Measurements from ENCODE around the gene ZNF226. TPM values are rescaled to one million over a fixed set of nuclear protein-coding genes. Genes with fewer than 3 reads are reported as not detected.

ZNF226 gene
- total and polyA plus RNA-seq, 9 of the 15 experiments (the other 6 are each of a cell fraction or from before 2014, with no cell fraction given): 6.2 to 19.4 (median 9.3) TPM

- TF ChIP-seq, protein P1, sequence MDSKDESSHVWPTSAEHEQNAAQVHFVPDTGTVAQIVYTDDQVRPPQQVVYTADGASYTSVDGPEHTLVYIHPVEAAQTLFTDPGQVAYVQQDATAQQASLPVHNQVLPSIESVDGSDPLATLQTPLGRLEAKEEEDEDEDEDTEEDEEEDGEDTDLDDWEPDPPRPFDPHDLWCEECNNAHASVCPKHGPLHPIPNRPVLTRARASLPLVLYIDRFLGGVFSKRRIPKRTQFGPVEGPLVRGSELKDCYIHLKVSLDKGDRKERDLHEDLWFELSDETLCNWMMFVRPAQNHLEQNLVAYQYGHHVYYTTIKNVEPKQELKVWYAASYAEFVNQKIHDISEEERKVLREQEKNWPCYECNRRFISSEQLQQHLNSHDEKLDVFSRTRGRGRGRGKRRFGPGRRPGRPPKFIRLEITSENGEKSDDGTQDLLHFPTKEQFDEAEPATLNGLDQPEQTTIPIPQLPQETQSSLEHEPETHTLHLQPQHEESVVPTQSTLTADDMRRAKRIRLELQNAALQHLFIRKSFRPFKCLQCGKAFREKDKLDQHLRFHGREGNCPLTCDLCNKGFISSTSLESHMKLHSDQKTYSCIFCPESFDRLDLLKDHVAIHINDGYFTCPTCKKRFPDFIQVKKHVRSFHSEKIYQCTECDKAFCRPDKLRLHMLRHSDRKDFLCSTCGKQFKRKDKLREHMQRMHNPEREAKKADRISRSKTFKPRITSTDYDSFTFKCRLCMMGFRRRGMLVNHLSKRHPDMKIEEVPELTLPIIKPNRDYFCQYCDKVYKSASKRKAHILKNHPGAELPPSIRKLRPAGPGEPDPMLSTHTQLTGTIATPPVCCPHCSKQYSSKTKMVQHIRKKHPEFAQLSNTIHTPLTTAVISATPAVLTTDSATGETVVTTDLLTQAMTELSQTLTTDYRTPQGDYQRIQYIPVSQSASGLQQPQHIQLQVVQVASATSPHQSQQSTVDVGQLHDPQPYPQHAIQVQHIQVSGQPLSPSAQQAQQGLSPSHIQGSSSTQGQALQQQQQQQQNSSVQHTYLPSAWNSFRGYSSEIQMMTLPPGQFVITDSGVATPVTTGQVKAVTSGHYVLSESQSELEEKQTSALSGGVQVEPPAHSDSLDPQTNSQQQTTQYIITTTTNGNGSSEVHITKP (IDR thresholded peaks at IDR 0.05; ENCODE audit: partially characterized antibody): peak; percentile 46
- peak; percentile 95 for TF ChIP-seq ADNP (tag; IDR thresholded peaks at IDR 0.05)
- TF ChIP-seq TRIM25 (IDR thresholded peaks at IDR 0.05; ENCODE audit: borderline replicate concordance): no peak
- no peak for TF ChIP-seq ZNF174 (CRISPR knock-in tag; IDR thresholded peaks at IDR 0.05)
- no peak for TF ChIP-seq ZNF41 (CRISPR knock-in tag; conservative IDR thresholded peaks at IDR 0.05)
- TF ChIP-seq BRCA1 (IDR thresholded peaks at IDR 0.05): no peak
- TF ChIP-seq BRCA1 (CRISPR knock-in tag; IDR thresholded peaks at IDR 0.05): no peak
- peak; percentile 61 for TF ChIP-seq POLR2G (IDR thresholded peaks at IDR 0.05; ENCODE audit: low read depth, low read length)
- TF ChIP-seq, protein P2, sequence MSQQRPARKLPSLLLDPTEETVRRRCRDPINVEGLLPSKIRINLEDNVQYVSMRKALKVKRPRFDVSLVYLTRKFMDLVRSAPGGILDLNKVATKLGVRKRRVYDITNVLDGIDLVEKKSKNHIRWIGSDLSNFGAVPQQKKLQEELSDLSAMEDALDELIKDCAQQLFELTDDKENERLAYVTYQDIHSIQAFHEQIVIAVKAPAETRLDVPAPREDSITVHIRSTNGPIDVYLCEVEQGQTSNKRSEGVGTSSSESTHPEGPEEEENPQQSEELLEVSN (IDR thresholded peaks at IDR 0.05; ENCODE audit: borderline replicate concordance in 1 of 2, extremely low read depth in 1 of 2, insufficient read depth in 1 of 2, insufficient read length in 1 of 2, low read depth in 1 of 2, low read length in 1 of 2, poor library complexity in 1 of 2, severe bottlenecking in 1 of 2): peak in 1 of 2 experiments; percentile 73
- peak; percentile 82 for TF ChIP-seq ZNF143 (CRISPR knock-in tag; IDR thresholded peaks at IDR 0.05)
- no peak for TF ChIP-seq TFAM (CRISPR knock-in tag; conservative IDR thresholded peaks at IDR 0.05)
- no peak for TF ChIP-seq FIP1L1 (IDR thresholded peaks at IDR 0.05; ENCODE audit: low read depth, low read length, poor library complexity, severe bottlenecking)
- no peak for TF ChIP-seq MEF2A (IDR thresholded peaks at IDR 0.05; ENCODE audit: control insufficient read depth, low read depth, low read length)
- TF ChIP-seq MBD1 (CRISPR knock-in tag; IDR thresholded peaks at IDR 0.05): peak; percentile 89
- TF ChIP-seq PHF20 (IDR thresholded peaks at IDR 0.05; ENCODE audit: partially characterized antibody): peak; percentile 50
- peak; percentile 45; the same call in 1 of the 2 replicates for TF ChIP-seq POLR2A (conservative IDR thresholded peaks at IDR 0.05)
- TF ChIP-seq TCF3 (CRISPR knock-in tag; IDR thresholded peaks at IDR 0.05): no peak
- no peak for TF ChIP-seq PML (IDR thresholded peaks at IDR 0.05; ENCODE audit: low read length)
- peak; percentile 61 for TF ChIP-seq RBFOX2 (IDR thresholded peaks at IDR 0.05; ENCODE audit: low read depth, low read length)
- TF ChIP-seq PHF8 (IDR thresholded peaks at IDR 0.05; ENCODE audit: borderline replicate concordance, low read length): peak; percentile 32; the same call in 1 of the 2 replicates
Observed at GRCh38 chr19:44141191-44142058, 23.5 kb upstream of the ZNF226 start, which contains the start of gene ZNF234 (continued).
